DOHH2 (cell line): ENCODE results near the gene ERCC3.

ENCODE experiments used
- H3F3A ChIP-seq: fragments of 200-600 bp; sonication (generic), shearing (Covaris generic); 2 replicates; pipeline ENCODE4 v1.6.0; 2016; ENCODE audit warnings: antibody characterized with exemption, mild to moderate bottlenecking; ENCODE audit not compliant: control insufficient read depth, insufficient read depth
- H3K27ac ChIP-seq: fragments of 200-600 bp; sonication (generic); 2 replicates; pipeline ENCODE4 v1.5.1; 2014; ENCODE audit warnings: low read depth, mild to moderate bottlenecking, low read length, moderate library complexity
- H3K27me3 ChIP-seq: fragments of 200-600 bp; sonication (generic); 2 replicates; pipeline ENCODE4 v1.6.1; 2014; ENCODE audit warnings: mild to moderate bottlenecking, low read length, mixed read lengths; ENCODE audit not compliant: control insufficient read depth
- H3K36me3 ChIP-seq: fragments of 200-600 bp; sonication (generic); 2 replicates; pipeline ENCODE4 v1.6.1; 2014; ENCODE audit warnings: mild to moderate bottlenecking, low read length, moderate library complexity, mixed read lengths; ENCODE audit not compliant: control insufficient read depth
- H3K4me1 ChIP-seq: fragments of 200-600 bp; sonication (generic); 2 replicates; pipeline ENCODE4 v1.6.1; 2014; ENCODE audit warnings: mild to moderate bottlenecking, low read length, mixed read lengths; ENCODE audit not compliant: control insufficient read depth
- H3K4me2 ChIP-seq: fragments of 200-600 bp; sonication (generic); 2 replicates; pipeline ENCODE4 v1.6.0; 2014; ENCODE audit warnings: mild to moderate bottlenecking, low read length, moderate library complexity
- H3K4me3 ChIP-seq: fragments of 200-600 bp; sonication (generic); 2 replicates; pipeline ENCODE4 v1.5.1; 2014; ENCODE audit warnings: mild to moderate bottlenecking, low read length, mixed read lengths
- H3K79me2 ChIP-seq: fragments of 200-600 bp; sonication (generic); 2 replicates; pipeline ENCODE4 v1.6.1; 2014; ENCODE audit warnings: mild to moderate bottlenecking, low read length, mixed read lengths; ENCODE audit not compliant: control insufficient read depth
- H3K9me2 ChIP-seq: fragments of 200-600 bp; sonication (generic); replicated peaks from 2 replicates; pipeline ENCODE4 v1.6.1; 2014; ENCODE audit warnings: mild to moderate bottlenecking, low read length, mixed read lengths; ENCODE audit not compliant: control insufficient read depth
- H3K9me3 ChIP-seq: fragments of 200-600 bp; sonication (generic); 2 replicates; pipeline ENCODE4 v1.6.1; 2014; ENCODE audit warnings: antibody characterized with exemption, low read length, mixed read lengths; ENCODE audit not compliant: control insufficient read depth, insufficient read depth
- H4K20me1 ChIP-seq: fragments of 200-600 bp; sonication (generic); 2 replicates; pipeline ENCODE4 v1.6.0; 2014; ENCODE audit warnings: low read depth, mild to moderate bottlenecking, antibody characterized with exemption, low read length, moderate library complexity; ENCODE audit not compliant: control insufficient read depth, insufficient read depth
- EZH2phosphoT487 ChIP-seq: fragments of 200-600 bp; sonication (generic); IDR thresholded peaks from 2 replicates; pipeline ENCODE4 v1.6.1; 2017; ENCODE audit warnings: borderline replicate concordance, mild to moderate bottlenecking, antibody characterized with exemption, low read length, moderate library complexity, mixed read lengths
- TF ChIP-seq, protein P1 (sequence below): fragments of 200-600 bp; sonication (generic); IDR thresholded peaks from one replicate; pipeline ENCODE4 v1.5.1; 2014; ENCODE audit warnings: antibody characterized with exemption, mild to moderate bottlenecking, low read depth, low read length; ENCODE audit not compliant: poor library complexity, severe bottlenecking

ERCC3 gene

GRCh38 chr2:127235082-127235702 lies 58.8 kb downstream of the ERCC3 start:
- Histone ChIP-seq H3K79me2 (no peaks in the 10 kb centered on the region), H3K27ac (no peak overlapping the region), H4K20me1 (no peaks in the 10 kb centered on the region), H3F3A (no peaks in the 10 kb centered on the region), H3K36me3 (no peaks in the 10 kb centered on the region), H3K4me3 (no peak overlapping the region), H3K27me3 (no peaks in the 10 kb centered on the region), H3K9me2 (no peaks in the 10 kb centered on the region), H3K9me3 (no peaks in the 10 kb centered on the region; the same call in 1 of the 2 replicates), H3K4me2 (no peak overlapping the region), H3K4me1 (no peaks in the 10 kb centered on the region)
- TF ChIP-seq, protein P1, sequence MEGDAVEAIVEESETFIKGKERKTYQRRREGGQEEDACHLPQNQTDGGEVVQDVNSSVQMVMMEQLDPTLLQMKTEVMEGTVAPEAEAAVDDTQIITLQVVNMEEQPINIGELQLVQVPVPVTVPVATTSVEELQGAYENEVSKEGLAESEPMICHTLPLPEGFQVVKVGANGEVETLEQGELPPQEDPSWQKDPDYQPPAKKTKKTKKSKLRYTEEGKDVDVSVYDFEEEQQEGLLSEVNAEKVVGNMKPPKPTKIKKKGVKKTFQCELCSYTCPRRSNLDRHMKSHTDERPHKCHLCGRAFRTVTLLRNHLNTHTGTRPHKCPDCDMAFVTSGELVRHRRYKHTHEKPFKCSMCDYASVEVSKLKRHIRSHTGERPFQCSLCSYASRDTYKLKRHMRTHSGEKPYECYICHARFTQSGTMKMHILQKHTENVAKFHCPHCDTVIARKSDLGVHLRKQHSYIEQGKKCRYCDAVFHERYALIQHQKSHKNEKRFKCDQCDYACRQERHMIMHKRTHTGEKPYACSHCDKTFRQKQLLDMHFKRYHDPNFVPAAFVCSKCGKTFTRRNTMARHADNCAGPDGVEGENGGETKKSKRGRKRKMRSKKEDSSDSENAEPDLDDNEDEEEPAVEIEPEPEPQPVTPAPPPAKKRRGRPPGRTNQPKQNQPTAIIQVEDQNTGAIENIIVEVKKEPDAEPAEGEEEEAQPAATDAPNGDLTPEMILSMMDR, result no peak
- TF ChIP-seq EZH2phosphoT487, result no peak

DNA sequence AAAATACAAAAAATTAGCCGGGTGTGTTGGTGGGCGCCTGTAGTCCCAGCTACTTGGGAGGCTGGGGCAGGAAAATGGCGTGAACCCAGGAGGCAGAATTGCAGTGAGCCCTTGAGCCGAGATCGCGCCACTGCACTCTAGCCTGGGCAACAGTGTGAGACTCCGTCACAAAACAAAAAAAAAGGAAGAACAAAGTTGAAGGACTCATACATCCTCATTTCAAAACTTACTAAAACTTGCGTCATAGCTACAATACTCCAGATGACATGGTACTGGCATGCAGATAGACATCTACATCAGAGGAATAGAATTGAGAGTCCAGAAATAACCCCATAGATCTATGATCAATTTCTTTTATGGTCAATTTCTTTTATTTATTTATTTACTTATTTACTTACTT lies 60.2 kb downstream of the ERCC3 start:
- Histone ChIP-seq H3F3A (no peaks in the 10 kb centered on the region), H3K79me2 (no peaks in the 10 kb centered on the region), H3K9me3 (no peaks in the 10 kb centered on the region; the same call in 1 of the 2 replicates), H3K27me3 (no peaks in the 10 kb centered on the region), H3K27ac (no peak overlapping the region), H3K9me2 (no peaks in the 10 kb centered on the region), H4K20me1 (no peaks in the 10 kb centered on the region), H3K4me1 (no peaks in the 10 kb centered on the region), H3K4me3 (no peak overlapping the region), H3K36me3 (no peaks in the 10 kb centered on the region), H3K4me2 (no peak overlapping the region)
- no peak for TF ChIP-seq EZH2phosphoT487
- TF ChIP-seq, protein P1, result no peak

DNA sequence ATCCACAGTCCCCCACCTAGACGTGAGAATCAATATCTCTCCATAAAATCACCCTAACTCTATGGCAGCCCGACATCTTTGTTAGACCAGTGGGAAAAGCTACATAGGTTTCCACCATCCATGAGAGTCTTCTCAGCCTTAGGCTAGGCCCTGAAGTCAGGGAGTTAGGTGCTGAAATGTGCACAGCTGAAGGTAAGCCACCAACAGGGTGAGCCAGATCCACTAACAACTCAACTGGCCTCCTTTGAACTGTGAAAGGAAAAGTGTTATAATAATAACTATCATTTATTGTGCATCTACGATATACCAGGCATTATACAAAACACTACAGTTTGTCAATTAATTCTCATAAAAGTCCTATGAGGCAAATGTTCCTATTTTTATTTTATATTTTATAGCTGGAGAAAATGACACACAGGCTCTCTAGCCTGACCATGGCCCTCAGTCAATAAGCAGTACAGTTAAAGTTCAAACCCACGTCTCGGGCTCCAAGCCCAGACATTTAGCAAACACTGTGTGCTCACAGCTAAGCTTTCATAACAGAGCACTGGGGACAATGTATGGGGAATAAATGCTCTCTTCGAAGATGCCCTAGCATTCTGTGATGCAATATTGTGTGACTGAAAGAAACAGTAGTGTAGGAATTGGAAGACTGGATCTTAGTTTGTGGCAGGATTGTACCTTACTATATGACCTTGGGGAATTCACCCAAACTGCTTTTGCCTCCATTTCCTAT lies 62.6 kb downstream of the ERCC3 start:
- no peaks in the 10 kb centered on the region for H3K79me2 ChIP-seq
- H3K9me3 ChIP-seq, result no peaks in the 10 kb centered on the region
- no peaks in the 10 kb centered on the region for H4K20me1 ChIP-seq
- no peak overlapping the region for H3K4me2 ChIP-seq
- TF ChIP-seq, protein P1, result no peak
- TF ChIP-seq EZH2phosphoT487, result no peak
- no peaks in the 10 kb centered on the region for H3F3A ChIP-seq
- peaks cover 6% of the 10 kb centered on the region; the same call in 1 of the 2 replicates for H3K27me3 ChIP-seq
- H3K9me2 ChIP-seq, result no peaks in the 10 kb centered on the region
- H3K4me3 ChIP-seq, result no peak overlapping the region
- no peak overlapping the region for H3K27ac ChIP-seq
- H3K36me3 ChIP-seq, result no peaks in the 10 kb centered on the region
- H3K4me1 ChIP-seq, result no peaks in the 10 kb centered on the region
